ENCODE results near the gene LSAMP. TPM values are rescaled to one million over a fixed set of nuclear protein-coding genes. Genes with fewer than 3 reads are reported as not detected.

LSAMP gene
- total RNA-seq, 1 experiment from 2014 or later = 0.15 TPM

DNA sequence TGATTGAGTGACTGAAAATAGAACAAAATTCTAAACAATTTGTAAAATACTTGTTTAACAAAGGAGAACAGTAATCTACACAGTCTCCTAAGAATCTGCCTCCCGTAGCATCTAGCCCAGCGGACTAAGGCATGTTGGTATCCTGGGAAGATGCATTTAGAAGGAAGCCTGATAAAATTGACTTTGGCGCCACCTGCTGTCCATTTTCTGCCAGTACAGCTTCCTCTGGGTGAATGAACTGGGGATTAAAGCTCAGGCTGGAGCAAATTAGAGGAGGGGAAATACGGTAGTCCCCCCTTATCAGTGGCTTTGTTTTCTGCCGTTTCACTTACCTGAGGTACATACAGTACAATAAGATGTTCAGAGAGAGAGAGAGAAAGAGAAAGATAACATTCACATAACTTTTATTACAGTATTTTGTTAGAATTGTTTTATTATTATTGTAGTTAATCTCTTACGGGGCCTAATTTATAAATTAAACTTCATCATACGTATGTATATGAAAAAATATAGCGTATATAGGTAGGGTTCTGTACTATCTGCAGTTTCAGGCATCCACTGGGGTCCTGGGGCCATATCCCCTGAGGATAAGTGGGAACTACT is 630.4 kb downstream of the LSAMP start:
- H3K4me1 ChIP-seq (ENCODE audit: insufficient read depth, low read length) = peaks cover 8% of the 10 kb centered on the region; the same call in 1 of the 2 replicates
- ChIA-PET CTCF (interaction anchor here (0.6 to 1.0 kb wide), 8 partner anchors 10 to 597 kb away, joined by 3 to 18 read pairs (median 4); no protein-coding TSS in a partner anchor), POLR2A (ENCODE audit: unreplicated experiment) (interaction anchor here (0.6 kb wide), 2 partner anchors 22 to 721 kb away, joined by 6 to 8 read pairs; no protein-coding TSS in a partner anchor)
- TF ChIP-seq EZH2 (IDR thresholded peaks at IDR 0.05; ENCODE audit: low read length, unreplicated experiment) (no peak), EZH2phosphoT487 (IDR thresholded peaks at IDR 0.05; ENCODE audit: borderline replicate concordance, low read length) (no peak)
- TF ChIP-seq, protein P1, sequence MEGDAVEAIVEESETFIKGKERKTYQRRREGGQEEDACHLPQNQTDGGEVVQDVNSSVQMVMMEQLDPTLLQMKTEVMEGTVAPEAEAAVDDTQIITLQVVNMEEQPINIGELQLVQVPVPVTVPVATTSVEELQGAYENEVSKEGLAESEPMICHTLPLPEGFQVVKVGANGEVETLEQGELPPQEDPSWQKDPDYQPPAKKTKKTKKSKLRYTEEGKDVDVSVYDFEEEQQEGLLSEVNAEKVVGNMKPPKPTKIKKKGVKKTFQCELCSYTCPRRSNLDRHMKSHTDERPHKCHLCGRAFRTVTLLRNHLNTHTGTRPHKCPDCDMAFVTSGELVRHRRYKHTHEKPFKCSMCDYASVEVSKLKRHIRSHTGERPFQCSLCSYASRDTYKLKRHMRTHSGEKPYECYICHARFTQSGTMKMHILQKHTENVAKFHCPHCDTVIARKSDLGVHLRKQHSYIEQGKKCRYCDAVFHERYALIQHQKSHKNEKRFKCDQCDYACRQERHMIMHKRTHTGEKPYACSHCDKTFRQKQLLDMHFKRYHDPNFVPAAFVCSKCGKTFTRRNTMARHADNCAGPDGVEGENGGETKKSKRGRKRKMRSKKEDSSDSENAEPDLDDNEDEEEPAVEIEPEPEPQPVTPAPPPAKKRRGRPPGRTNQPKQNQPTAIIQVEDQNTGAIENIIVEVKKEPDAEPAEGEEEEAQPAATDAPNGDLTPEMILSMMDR (conservative IDR thresholded peaks at IDR 0.05; ENCODE audit: low read depth, low read length) = peak; percentile 97
- ATAC-seq (peak; percentile 89), DNase-seq (peak; percentile 94)
- H4K20me1 ChIP-seq (ENCODE audit: low read length) = no peaks in the 10 kb centered on the region
- H3K9ac ChIP-seq (ENCODE audit: low read length) = peak overlapping the region; percentile 6; the same call in 1 of the 2 replicates
- no peak overlapping the region for H3K4me3 ChIP-seq (ENCODE audit: low read length)
- 0 out of 2 replicates have a peak overlapping the region, but pooled peaks have one; percentile 11 for H2AFZ ChIP-seq (ENCODE audit: low read length)
- no peaks in the 10 kb centered on the region for H3K9me3 ChIP-seq (ENCODE audit: low read length)
- no peaks in the 10 kb centered on the region for H3F3A ChIP-seq (ENCODE audit: low read length, unreplicated experiment)
- peak overlapping the region; percentile 12; the same call in 1 of the 2 replicates for H3K4me2 ChIP-seq (ENCODE audit: low read length)
- H3K79me2 ChIP-seq (ENCODE audit: low read length) = no peaks in the 10 kb centered on the region
- no peaks in the 10 kb centered on the region; the same call in 1 of the 2 replicates for H3K36me3 ChIP-seq (ENCODE audit: low read depth, low read length)
- BruUV-seq (replicated peaks) = no TSS peak
- intact Hi-C loops (cut with micrococcal nuclease) = loop anchor here (1.0 to 10.0 kb wide), 7 partner anchors 26 to 990 kb away; no protein-coding TSS in a partner anchor
- H3K27me3 ChIP-seq (ENCODE audit: low read length) = no peaks in the 10 kb centered on the region
- no peaks in the 10 kb centered on the region for H3K9me2 ChIP-seq (replicated peaks; ENCODE audit: low read length)
- no peak overlapping the region for H3K27ac ChIP-seq (ENCODE audit: low read length)

DNA sequence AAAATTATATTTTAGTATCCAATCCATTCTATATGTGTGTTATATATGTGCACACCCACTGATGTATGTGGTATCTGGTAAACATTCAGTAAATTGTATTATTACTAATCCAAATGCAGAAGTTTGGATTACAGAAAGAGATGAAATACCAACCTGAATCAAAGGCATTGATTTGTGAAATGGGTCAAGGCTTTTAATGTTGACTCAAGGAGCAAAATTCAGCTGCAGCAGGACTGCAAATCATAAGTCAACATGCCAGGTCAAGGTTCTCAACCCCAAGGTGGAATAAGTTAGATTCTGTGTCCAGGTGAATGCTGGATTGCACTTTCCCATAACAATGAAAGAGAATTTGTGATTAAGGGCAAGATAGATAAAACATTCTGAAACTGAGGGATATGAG is 631.3 kb downstream of the LSAMP start:
- no peaks in the 10 kb centered on the region for H3F3A ChIP-seq (ENCODE audit: low read length, unreplicated experiment)
- no peaks in the 10 kb centered on the region; the same call in 1 of the 2 replicates for H3K36me3 ChIP-seq (ENCODE audit: low read depth, low read length)
- DNase-seq = no peak
- ATAC-seq = no peak
- no peaks in the 10 kb centered on the region for H3K79me2 ChIP-seq (ENCODE audit: low read length)
- no peaks in the 10 kb centered on the region for H3K9me3 ChIP-seq (ENCODE audit: low read length)
- CTCF ChIA-PET = no interaction called here
- no peak for TF ChIP-seq EZH2phosphoT487 (IDR thresholded peaks at IDR 0.05; ENCODE audit: borderline replicate concordance, low read length)
- no peak overlapping the region for H3K4me3 ChIP-seq (ENCODE audit: low read length)
- peaks cover 8% of the 10 kb centered on the region; the same call in 1 of the 2 replicates for H3K4me1 ChIP-seq (ENCODE audit: insufficient read depth, low read length)
- intact Hi-C loops (cut with micrococcal nuclease) = loop anchor here (1.0 to 10.0 kb wide), 6 partner anchors 25 to 989 kb away; no protein-coding TSS in a partner anchor
- POLR2A ChIA-PET (ENCODE audit: unreplicated experiment) = no interaction called here
- H3K9me2 ChIP-seq (replicated peaks; ENCODE audit: low read length) = no peaks in the 10 kb centered on the region
- H3K27ac ChIP-seq (ENCODE audit: low read length) = no peak overlapping the region
- H3K9ac ChIP-seq (ENCODE audit: low read length) = peak overlapping the region; percentile 6; the same call in 1 of the 2 replicates
- no peak overlapping the region for H3K4me2 ChIP-seq (ENCODE audit: low read length)
- no peaks in the 10 kb centered on the region for H4K20me1 ChIP-seq (ENCODE audit: low read length)
- no peaks in the 10 kb centered on the region for H3K27me3 ChIP-seq (ENCODE audit: low read length)
- BruUV-seq (replicated peaks) = no TSS peak
- H2AFZ ChIP-seq (ENCODE audit: low read length) = no peak overlapping the region

DNA sequence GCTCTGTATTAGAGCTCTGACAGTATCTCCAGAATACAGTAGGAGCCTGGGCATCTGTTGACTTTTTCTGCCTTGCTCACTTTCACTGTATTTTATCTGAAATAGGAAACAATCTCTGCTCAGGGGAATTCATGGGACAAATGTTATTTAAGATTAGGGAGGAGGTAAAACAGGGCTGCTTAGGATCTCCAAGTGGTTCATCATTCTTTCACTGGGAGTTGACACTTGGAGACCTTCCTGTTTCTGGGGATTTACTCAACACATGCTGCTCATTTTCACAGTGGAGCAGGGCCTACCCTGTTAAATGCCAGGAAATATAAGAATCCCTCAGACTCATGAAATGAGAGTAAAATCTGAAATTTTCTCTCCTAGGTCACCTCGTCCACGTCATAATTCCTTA is 636.5 kb downstream of the LSAMP start:
- DNase-seq (no peak), ATAC-seq (no peak)
- CTCF ChIA-PET = no interaction called here
- H3K4me3 ChIP-seq (ENCODE audit: low read length) = no peak overlapping the region
- H3K9ac ChIP-seq (ENCODE audit: low read length) = no peak overlapping the region
- no peak overlapping the region for H2AFZ ChIP-seq (ENCODE audit: low read length)
- no peaks in the 10 kb centered on the region for H3K9me2 ChIP-seq (replicated peaks; ENCODE audit: low read length)
- POLR2A ChIA-PET (ENCODE audit: unreplicated experiment) = no interaction called here
- H3F3A ChIP-seq (ENCODE audit: low read length, unreplicated experiment) = peaks cover 7% of the 10 kb centered on the region
- H3K27me3 ChIP-seq (ENCODE audit: low read length) = no peaks in the 10 kb centered on the region
- H3K4me1 ChIP-seq (ENCODE audit: insufficient read depth, low read length) = peaks cover 34% of the 10 kb centered on the region
- H3K4me2 ChIP-seq (ENCODE audit: low read length) = no peak overlapping the region
- BruUV-seq (replicated peaks) = no TSS peak
- 0 out of 2 replicates have a peak, but pooled peaks cover 6% of the 10 kb centered on the region for H3K36me3 ChIP-seq (ENCODE audit: low read depth, low read length)
- H3K27ac ChIP-seq (ENCODE audit: low read length) = peak overlapping the region; percentile 14; the same call in 1 of the 2 replicates
- intact Hi-C loops (cut with micrococcal nuclease) = loop anchor here (5.0 kb wide), 1 partner anchor 662 kb away; the partner anchor contains the start of gene ZBTB20
- no peaks in the 10 kb centered on the region for H4K20me1 ChIP-seq (ENCODE audit: low read length)
- no peaks in the 10 kb centered on the region for H3K9me3 ChIP-seq (ENCODE audit: low read length)
- TF ChIP-seq, protein P1 (conservative IDR thresholded peaks at IDR 0.05; ENCODE audit: low read depth, low read length) = no peak
- TF ChIP-seq EZH2 (IDR thresholded peaks at IDR 0.05; ENCODE audit: low read length, unreplicated experiment) = no peak
- TF ChIP-seq EZH2phosphoT487 (IDR thresholded peaks at IDR 0.05; ENCODE audit: borderline replicate concordance, low read length) = no peak
- H3K79me2 ChIP-seq (ENCODE audit: low read length) = no peaks in the 10 kb centered on the region

Data from PC-3 (cell line).